NCI-H2227 (cell line): ENCODE data around the gene ABTB2.

ENCODE experiments used
- DNase-seq: peaks from one replicate; lab custom pipeline; 2025; ENCODE audit not compliant: unreplicated experiment; lab: John Stamatoyannopoulos, UW

Gene ABTB2

DNA sequence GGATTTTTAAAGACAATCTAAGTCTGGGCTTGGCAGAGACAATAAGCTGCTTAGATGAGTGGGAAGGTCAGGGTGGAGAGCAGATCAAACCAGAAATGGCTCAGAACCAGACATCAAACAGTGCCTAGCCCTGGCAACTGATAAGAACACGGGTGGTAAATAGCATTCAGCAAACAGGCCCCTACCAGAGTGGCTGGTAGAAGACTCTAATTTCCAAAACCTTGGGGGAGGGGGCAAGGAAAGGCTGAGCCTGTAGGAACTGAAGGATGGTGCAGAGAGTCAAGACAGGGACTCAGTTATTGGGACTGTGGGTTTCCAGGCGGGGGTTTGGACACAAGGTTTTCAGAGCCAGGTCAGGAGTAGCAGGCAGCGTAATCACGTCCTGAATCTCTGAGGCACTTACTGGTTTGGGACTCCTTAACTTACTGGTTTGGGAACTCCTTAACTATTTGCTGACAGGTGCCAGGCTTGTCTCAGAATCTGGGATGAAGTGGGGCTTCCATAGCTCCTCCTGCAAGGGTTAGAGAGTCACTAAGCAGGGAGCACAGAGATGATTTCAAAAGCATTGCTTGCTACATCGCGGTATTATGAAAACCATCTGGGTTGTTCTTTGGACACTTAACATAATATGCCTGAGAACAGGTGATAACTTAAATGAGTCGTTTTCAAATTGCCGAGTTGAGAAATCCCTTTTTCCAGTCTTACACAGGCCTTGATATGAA is 5.7 kb upstream of the ABTB2 start:
- no peak for DNase-seq

DNA sequence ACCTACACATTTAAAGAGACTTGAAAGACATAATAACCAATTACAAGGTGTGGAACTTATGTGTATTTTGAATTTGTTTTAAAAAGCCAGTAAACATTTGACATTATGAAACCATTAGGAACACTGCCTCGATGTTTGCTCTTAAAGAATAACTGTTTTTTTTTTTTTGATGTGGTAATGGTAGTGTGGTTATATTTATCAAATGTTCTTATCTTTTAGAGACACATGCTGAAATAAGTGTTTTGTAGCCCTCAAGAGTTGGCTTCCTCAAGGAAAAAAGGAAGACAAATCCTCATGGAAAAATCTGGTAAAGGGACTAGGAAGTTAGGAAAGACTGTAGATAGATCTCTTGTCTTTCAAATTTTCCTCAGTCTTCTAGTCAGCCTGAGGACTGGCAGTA is 2.2 kb upstream of the ABTB2 start:
- DNase-seq = no peak

DNA sequence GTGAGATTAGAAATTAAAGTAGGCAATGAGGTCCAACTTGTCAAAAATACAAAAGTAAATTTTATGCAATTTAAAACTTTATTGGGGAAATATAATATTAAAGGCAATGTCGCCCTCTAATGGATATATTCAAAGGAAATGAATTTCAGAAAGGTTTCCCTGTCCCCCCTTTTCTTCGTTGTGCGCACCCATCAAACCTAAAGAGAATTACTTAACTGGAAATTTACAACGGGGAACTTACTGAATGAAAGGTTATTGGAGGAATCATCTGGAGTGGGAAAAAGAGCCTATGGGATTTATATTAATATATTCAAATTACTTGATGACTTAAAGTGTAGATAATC is 1.7 kb upstream of the ABTB2 start:
- DNase-seq = no peak

DNA sequence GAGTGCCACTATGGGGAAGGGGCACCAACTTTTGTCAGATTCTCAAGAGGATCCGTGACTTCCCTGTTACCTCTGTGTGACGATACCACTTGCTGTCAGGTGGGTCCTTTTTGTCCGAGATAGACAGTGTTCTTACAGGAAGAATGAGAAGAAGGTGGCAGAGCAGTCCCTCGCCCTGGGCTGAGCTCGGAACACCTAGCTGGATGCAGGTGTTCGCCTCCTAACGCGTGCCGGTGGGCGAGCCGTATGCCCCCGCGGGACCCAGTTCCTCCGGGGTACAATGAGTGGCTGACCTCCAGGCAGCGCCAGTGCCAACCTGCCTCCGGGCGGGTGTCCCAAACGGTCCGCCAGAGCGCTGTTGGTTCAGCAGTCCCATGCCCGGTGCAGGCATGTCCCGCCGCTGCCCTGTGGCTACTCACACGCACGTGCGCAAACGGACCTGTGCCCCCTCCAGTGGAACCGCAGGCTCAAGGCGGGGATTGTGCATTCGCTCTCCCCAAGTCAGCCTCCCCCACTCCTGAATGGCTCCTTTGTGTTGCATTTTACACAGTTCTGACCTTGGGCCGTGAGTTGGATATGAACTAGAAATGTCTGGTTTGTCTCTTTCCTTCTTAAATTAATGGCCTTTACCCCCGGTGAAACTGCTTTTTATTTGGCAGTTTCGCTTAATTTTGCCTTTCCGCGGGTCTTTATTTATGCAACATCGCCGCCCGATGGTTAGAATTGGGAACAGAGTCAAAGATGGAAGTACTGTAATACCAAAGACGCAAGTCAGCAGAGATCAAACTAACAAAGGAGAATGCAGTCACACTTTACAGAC is 1.1 kb upstream of the ABTB2 start:
- peak; percentile 81 for DNase-seq

DNA sequence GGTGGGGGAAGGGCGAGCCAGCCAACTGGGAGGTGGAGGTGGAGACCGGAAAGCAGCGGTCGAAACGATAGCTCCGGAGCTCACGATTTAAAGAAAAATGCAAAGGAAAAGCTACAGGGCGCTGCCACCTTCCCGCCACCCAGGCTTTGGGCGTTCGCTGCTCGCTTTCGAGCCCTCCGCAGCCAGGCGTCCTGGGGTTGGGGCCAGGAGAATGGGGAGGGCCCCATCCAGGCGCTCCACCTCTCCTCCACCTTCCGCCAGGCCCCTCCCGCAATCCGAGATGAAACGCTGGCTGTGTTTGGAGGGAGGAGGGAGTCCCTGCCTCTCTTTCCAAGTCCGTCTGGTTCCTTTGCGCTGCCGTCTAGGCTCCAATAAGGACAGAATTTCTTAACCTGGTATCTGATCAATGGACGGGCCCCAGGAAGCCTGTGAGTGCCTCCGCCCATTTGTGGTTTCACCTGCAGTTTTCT is 483 bp upstream of the ABTB2 start:
- DNase-seq = peak; percentile 84

DNA sequence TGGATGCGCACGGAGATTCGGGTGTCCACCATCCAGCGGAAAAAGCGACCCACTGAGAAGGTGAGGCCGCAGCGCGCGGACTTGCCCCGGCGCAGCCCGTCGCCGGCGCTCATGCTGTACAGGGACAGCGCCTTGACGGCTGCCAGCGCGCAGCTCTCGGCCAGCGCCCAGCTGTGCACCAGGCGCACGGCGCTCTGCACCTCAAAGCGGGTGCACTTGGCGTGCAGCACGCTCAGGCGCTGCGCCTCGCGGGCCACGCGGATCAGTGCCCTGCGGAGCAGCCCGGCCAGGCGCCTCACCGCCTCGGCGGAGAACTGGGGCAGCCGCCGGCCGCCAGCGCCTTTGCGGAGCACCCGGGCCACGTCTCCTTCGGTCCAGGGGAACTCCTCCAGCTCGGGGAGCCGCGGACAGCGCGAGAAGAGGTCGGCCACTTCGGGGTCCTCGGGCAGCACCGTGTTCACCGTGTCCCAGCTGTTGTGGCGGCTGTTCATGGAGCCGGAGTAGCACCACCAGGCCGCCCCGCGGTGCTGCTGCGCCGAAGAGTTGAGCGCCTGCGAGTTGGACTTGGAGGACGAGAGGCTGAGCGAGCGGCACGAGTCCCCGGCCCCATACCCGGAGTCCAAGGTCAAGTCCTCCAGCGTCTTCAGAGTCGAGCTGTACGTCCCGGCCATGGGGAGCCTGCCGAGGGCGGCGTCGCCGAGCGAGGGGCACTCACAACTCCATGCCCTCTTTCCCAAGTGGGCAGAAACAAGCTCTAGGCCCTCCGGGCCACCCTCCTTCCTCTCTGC is 703 bp downstream of the ABTB2 start:
- DNase-seq = peak; percentile 66

DNA sequence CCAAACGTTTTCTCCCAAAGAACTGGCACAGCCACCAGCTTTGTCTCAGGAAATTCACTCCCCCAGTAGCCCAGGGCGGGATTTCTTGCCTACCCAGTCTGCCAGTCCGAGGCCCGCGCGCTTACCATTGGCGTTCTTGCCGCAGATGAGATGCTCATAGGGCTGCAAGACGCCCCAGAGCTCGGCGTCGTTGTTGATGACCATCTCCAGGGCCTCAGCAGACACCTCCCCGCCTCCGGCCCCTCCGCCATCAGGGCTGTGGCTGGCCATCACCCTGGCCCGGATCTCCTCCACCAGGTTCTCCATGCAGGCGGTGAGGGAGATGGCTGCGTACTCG is 1.3 kb downstream of the ABTB2 start:
- DNase-seq = peak; percentile 62

DNA sequence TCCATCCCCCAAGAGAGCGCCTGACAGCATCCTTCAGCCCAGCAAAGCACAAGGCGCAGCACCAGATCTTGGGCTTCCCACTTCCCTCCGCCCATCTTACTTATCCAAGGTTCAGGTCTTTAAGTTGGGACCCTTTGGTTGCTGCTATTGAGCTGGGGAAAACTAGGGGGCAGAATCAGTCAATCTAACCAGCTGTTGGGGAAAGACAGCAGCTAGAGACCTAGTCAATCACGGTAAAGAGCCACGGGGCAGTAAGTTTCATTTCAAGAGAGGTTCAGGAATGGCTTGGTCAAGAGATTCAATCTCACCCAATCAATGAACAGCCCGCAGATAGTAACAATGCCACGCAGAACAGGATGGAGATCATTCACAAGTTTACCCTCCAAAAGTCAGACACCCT is 1.7 kb downstream of the ABTB2 start:
- DNase-seq = no peak

DNA sequence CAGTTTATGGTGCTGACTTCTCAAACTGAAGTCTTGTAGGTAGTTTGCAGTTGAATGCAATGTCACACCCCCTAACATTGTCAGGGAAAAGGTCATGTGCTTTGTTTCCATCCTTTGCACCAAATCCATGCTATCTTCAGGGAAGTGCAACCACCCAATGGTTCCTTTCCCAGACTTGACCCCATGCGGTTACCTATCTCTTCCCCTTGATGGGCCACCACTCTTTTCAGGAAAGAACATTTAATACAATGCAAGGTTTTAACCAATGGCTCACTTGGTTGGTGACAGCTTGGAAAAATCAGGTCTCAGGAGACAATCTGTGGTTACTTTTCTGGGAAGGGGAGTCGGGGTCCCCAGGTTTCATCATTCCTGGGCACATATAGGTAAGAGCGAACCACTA is 2.1 kb downstream of the ABTB2 start:
- DNase-seq = no peak

DNA sequence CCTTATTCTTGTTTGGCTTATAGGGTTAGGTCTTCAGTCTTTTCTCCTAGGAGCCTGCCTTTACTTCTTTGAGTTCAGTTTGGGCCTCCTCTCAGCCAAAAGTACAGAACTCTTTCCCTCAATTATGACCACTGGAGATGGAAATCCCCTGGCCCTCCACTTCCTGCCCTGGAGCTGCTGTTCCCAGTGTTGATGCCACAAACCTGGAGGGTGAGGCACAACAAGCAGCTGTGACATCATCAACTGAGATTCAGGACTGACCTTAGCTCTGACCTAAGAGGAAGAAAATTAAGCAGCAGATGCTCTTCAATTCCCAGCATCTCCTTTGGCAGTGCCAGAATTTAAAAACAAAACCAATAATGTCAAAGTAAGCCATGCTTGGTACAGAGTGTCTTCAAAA is 3.0 kb downstream of the ABTB2 start:
- no peak for DNase-seq

DNA sequence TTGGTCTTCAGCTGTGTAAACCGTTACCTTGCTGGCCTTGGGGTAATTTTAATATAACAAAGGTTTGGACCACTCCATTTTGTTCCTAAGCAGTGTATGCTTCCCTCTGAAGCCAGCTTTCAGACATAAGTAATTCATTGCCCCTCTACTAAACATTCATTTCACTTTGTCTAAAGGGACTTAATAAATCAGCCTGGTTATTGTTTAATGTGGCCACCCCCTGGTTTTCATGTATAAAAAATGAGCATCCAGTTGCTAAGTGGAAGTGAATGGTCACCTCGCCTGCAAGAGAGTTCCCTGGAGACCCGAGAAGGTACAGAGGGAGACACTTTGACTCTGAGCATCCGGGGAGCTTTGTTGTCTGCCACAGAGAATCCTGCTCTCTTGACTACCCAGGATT is 3.9 kb downstream of the ABTB2 start:
- no peak for DNase-seq

DNA sequence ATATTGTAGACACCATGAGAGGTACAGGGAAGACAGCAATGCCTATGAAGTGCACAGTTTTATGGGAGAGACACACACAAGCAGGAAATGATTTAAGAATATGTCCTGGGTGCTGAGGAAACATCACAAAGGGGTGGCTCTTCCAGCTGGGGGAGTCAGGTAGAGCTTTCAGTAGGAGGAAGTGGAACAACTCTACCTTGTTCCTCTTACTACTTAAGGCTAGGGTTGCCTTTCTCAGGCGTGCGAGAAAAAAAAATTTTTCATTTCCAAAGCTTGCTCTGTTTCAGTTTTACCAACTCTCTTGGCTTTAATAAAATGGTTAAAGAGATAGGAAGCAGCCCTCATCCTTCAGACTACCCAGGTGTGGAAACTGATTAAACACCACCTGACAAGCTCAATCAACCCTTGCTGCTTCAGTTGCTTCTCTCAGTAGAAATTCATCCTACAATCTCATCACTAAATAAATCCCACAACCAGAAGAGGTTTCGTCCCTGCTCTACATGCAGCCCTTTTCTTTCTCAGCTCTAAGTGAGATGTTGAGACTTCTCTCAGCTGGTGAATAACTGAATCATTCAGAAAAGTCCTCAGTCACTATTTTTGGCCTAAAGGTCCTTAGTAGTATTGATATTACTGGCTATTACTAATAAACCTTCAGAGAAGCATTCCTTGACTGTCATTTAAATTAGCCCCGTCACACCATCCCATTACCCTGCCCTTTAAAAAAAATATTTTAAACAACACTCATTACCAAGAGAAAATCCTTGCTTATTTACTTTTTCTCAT is 5.9 kb downstream of the ABTB2 start:
- no peak for DNase-seq

DNA sequence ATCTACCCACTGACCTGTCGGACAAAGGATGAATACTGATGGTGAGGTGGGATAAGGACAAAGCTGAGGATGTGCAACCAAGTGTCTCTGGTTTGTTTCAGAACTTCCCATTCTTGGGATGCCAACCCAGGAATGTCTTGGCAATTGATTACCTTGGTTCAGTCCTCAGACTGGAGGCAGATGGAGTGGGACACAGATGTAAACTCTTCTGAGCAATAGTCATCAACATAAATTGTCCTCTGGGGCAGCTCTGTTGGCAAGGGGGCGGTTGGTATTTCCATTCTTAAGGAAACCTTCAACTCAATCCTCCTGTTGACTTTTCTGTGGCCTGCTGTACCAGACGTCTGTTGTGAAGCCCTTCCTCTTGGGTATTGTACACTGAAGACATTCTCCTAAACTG is 6.8 kb downstream of the ABTB2 start:
- DNase-seq = no peak

DNA sequence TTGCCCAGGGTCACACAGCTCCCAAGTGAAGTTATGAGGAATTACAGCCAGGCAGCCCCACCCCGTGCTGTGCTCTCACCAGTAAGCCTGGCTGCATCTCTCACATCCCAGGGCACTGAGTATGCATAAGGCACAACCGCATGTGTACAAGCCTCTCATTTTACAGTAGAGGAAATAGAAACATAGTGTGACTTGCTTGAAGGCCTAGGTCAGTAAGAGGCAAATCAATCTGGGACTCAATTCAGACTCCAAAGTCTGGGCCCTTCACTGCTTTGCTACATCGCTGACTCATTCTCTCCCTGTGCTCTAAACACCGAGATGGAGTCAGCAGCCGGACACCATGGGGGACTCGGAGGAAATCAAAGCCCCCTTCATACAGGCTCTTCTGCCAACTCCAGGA is 7.9 kb downstream of the ABTB2 start:
- no peak for DNase-seq

DNA sequence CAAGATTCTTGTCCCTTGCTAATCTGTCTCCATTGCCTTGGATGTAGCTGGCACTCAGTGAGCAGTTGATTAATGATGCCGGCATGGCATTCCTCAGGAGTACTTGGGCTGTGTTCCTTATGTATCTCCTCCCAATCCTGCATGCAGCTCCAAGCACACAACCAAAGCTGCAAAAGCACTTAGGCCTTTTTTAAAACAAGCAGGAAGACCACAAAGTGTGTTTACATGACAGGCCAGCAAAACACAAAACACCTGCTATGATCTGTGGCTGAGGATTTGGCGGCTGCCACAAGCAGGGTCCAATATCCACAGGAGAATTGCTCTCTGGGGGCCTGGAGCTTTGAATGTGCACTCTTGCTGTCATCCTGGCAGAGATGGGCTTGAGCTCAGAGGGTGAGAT is 8.9 kb downstream of the ABTB2 start:
- DNase-seq = no peak

DNA sequence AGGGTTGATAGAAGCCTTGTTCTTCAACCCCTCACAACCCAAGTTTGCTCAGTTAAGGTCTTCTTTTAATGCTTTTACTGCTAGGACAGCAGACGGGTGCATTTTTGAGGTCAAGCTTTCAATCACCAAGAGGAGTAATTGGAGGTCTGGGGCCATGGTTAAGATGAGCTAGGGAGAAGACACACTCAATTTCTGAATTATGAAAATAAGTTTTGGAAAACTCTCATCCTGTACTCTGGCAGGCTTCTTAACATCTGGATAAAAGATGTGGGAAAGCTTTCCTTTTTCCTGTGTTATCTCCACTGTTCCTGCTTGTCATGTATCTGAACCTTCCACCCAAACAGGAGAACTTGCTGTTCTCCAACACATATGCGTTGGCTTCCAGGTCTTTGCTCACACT is 9.7 kb downstream of the ABTB2 start:
- no peak for DNase-seq

DNA sequence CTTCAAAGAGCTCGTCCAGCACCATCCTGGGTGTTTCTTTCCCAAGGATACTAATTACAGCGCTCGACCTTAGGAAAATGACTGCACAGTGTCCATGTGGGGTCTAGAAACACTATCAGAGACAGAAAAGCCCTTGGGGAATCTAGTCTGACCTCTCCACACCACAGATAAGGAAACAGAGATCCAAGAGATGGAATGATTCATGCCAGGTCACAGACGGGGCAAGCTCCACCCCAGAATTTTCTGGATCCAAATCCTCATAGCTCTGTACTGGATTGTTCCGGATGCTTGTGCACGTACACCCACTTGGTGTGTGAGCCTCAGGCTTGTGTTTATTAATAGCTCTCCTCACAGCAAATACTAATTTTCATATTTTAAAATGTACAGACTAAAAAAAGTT is 11.3 kb downstream of the ABTB2 start:
- DNase-seq = no peak

DNA sequence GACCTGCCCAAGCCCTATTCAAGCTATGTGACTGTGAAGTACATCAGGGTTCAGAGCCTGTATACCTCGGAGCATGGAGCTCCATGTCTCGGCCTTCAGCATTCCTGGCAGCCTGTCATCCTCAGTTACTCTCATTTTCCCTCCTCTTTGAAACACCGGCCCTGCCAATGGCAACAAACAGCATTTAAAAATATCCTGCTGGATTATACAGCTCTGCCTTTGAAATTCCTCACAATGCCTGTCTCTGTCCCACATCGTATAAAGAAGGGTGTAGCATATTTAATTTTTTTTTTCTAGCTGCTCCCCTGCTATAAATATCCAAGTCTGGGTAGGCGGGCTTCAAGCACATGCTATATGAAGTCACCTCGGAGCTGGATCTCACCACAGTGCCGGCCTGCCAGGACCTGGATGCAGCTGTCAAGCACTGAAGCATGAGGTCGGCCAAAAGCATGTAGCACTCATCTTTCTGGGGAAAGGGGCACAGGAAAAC is 11.8 kb downstream of the ABTB2 start:
- no peak for DNase-seq

DNA sequence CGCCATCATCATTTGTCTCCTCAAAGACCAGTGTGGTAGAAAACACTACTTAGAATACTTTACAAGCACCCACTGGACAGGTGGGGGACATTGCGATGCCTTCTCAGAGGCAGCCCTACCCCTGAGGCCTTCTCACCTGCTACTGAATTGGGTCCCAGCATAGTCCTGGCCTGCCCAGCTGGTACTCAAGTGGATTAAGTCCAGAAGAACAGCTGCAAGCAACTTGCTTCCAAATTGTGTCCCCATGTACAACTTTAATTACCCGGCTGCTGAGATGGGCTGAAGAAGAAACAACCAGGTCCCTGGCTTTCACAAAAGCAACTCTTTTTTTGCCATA is 12.3 kb downstream of the ABTB2 start:
- no peak for DNase-seq

DNA sequence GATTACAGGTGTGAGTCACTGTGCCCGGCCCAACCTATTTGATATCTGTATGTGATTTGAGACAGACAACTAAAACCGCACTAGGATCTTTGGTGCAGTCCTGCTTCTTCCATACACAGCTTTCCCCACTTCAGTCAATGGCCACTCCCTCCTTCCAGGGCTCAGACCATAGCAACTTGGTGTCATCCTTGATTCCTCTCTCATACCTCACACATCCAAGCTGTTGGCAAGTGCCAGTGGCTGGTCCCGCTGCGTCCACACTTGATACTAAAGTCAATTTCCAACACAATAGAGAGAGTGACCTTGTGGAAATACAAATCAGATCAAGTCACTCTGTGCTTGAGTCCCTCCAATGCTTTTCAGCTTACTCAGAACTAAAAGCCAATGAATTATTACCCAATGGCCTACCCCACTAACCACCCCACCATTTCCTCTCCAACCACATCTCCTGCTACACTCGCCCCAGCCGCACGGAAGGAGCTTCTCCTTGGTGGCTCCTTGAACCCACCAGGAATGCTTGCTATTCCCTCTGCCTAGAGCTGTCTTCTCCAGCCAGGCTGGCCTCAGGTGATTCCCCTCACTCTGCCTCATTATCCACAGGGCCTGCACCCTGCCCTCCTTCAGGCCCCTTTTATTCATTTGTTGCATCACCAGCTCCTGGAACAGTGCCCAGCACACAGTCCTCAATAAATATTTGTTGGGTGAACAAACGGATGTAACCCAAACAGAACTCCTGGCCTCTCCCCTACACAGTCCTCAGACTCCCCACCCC is 12.9 kb downstream of the ABTB2 start:
- DNase-seq = no peak

DNA sequence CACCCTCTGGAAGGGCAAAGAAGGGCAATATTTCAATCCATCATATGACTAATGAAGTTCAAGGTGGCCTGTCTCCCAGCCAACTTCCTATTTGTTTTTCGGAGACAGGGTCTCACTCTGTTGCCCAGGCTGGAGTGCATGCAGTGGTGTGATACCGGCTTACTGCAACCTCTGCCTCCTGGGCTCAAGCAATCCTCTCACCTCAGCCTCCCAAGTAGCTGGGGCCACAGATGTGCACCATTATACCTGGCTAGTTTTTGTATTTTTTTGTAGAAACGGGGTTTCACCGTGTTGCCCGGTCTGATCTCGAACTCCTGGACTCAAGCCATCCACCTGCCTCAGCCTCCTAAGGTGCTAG is 13.4 kb downstream of the ABTB2 start:
- no peak for DNase-seq
